WERI-Rb-1 (cell line): ENCODE data around the gene CAMK2B.

Experiments used
- DNase-seq: peaks from one replicate; pipeline ENCODE4 v3.0.0-alpha.2; 2020
- H3K27ac ChIP-seq: fragments of 250-450 bp; sonication (Bioruptor Pico); 2 replicates; pipeline ENCODE4 v1.5.1; 2020; ENCODE audit warnings: mild to moderate bottlenecking, moderate library complexity
- H3K27me3 ChIP-seq: fragments of 250-450 bp; sonication (Bioruptor Pico); 2 replicates; pipeline ENCODE4 v1.5.1; 2021; ENCODE audit warnings: mild to moderate bottlenecking, low read depth, moderate library complexity; ENCODE audit not compliant: insufficient read depth, severe bottlenecking
- H3K36me3 ChIP-seq: fragments of 250-450 bp; sonication (Bioruptor Pico); 2 replicates; pipeline ENCODE4 v1.5.1; 2020; ENCODE audit warnings: mild to moderate bottlenecking, moderate library complexity
- H3K4me3 ChIP-seq: 2 replicates; pipeline ENCODE4 v1.5.1; 2011; ENCODE audit warnings: low read depth, mild to moderate bottlenecking, control low read depth, low read length
- H3K9me3 ChIP-seq: fragments of 250-450 bp; sonication (Bioruptor Pico); 2 replicates; pipeline ENCODE4 v1.5.1; 2021; ENCODE audit warnings: mild to moderate bottlenecking, moderate library complexity; ENCODE audit not compliant: severe bottlenecking
- TF ChIP-seq, protein P1 (sequence below): IDR thresholded peaks from 2 replicates; pipeline ENCODE4 v1.5.1; 2011; ENCODE audit warnings: low read depth, mild to moderate bottlenecking, control low read depth, inconsistent platforms, low read length

The CAMK2B gene

GRCh38 chr7:44272456-44272855 lies 52.9 kb downstream of the CAMK2B start:
- Histone ChIP-seq H3K36me3 (no peaks in the 10 kb centered on the region), H3K4me3 (no peak overlapping the region), H3K27me3 (no peaks in the 10 kb centered on the region), H3K9me3 (no peaks in the 10 kb centered on the region), H3K27ac (no peak overlapping the region)
- DNase-seq = no peak
- TF ChIP-seq, protein P1, sequence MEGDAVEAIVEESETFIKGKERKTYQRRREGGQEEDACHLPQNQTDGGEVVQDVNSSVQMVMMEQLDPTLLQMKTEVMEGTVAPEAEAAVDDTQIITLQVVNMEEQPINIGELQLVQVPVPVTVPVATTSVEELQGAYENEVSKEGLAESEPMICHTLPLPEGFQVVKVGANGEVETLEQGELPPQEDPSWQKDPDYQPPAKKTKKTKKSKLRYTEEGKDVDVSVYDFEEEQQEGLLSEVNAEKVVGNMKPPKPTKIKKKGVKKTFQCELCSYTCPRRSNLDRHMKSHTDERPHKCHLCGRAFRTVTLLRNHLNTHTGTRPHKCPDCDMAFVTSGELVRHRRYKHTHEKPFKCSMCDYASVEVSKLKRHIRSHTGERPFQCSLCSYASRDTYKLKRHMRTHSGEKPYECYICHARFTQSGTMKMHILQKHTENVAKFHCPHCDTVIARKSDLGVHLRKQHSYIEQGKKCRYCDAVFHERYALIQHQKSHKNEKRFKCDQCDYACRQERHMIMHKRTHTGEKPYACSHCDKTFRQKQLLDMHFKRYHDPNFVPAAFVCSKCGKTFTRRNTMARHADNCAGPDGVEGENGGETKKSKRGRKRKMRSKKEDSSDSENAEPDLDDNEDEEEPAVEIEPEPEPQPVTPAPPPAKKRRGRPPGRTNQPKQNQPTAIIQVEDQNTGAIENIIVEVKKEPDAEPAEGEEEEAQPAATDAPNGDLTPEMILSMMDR = no peak

DNA sequence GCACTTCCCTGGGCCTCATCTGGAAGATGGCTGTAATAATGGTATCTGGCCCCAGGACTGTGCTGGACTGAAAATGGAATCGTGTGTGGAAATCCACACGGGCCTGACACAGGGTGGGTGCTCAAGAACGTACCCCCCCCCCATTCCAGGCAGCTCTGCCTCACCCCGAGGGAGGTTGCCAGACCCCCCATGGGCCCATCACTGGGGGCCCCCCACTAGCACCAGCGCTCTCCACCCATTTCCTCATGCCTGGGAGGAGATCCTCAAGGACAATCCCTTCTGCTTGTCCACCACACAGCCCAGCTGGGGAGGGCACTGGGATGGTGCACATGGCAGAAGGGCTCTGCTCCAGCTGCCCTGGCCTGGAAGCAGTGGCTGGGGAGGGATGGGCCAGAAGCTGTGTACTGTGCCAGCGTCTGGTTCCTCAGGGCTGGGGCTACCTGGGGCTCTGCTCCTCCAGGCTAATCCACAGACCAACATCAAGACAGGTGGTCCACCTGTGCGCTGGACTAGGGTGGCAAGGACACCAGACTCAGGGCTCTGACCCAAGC lies 55.4 kb downstream of the CAMK2B start:
- Histone ChIP-seq H3K27me3 (no peaks in the 10 kb centered on the region), H3K27ac (no peak overlapping the region), H3K9me3 (no peaks in the 10 kb centered on the region), H3K4me3 (no peak overlapping the region), H3K36me3 (no peaks in the 10 kb centered on the region)
- DNase-seq = no peak
- TF ChIP-seq, protein P1 = no peak

GRCh38 chr7:44269417-44269816 lies 56.0 kb downstream of the CAMK2B start:
- no peaks in the 10 kb centered on the region for H3K9me3 ChIP-seq
- no peak overlapping the region for H3K27ac ChIP-seq
- no peaks in the 10 kb centered on the region for H3K27me3 ChIP-seq
- TF ChIP-seq, protein P1 = no peak
- no peak overlapping the region for H3K4me3 ChIP-seq
- no peak for DNase-seq
- no peaks in the 10 kb centered on the region for H3K36me3 ChIP-seq

- Histone ChIP-seq H3K9me3 (no peaks in the 10 kb centered on the region), H3K27ac (no peak overlapping the region), H3K4me3 (no peak overlapping the region), H3K36me3 (no peaks in the 10 kb centered on the region), H3K27me3 (no peaks in the 10 kb centered on the region)
- no peak for DNase-seq
- TF ChIP-seq, protein P1 = no peak
Measured at GRCh38 chr7:44268671-44269070, 56.7 kb downstream of the CAMK2B start.

DNA sequence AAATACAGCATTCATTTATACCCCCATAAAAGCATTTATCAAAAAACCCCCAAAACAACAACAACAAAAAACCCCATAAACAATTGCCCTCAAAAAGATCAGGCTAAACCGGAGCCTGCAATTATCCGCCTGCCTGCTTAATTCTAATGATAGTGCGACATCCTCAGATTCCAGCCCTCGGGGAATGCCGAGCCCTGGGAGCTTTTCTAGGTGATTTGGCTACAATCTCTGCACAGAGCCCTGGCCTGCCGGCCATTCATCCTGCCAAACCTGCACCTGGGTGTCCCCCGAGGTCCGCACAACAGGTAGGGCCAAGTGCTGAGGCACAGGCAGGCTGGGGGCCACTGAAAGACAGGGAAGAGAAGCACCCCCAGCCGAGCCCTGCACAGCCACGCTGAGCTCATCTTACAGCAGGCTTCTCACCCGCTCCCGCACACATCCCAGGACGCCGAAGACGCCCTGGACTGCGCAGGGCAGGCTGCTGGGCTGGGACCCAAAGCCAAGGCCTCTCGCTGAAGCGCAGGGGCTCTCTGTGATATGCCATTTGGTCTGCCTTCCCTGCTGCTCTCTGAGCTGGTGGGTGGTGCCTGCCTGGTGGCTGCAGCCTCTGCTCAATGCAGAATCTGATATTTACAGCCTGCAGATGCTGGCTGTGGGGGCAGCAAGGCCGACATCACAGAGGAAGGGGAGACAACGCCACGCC lies 57.5 kb downstream of the CAMK2B start:
- TF ChIP-seq, protein P1 = no peak

More for the DNA sequence above, 57.5 kb downstream of the CAMK2B start:
- Histone ChIP-seq H3K4me3 (no peak overlapping the region), H3K36me3 (no peaks in the 10 kb centered on the region), H3K9me3 (no peaks in the 10 kb centered on the region), H3K27me3 (no peaks in the 10 kb centered on the region), H3K27ac (peak overlapping the region; percentile 57)
- DNase-seq = peak; percentile 48
